GM12878 (cell line): ENCODE results near the gene COL18A1. TPM values are rescaled to one million over a fixed set of nuclear protein-coding genes. Genes with fewer than 3 reads are reported as not detected.

ENCODE experiments used
- ATAC-seq: fragments of 200-7000 bp; cut with Tn5 transposase; 3 replicates; pipeline ENCODE4 v1.9.1; 2020; ENCODE audit warnings: mild to moderate bottlenecking, moderate library complexity
- BruUV-seq: library from RNA; stranded (reverse); fragments of 400-500 nt; replicated peaks from 2 replicates; lab custom pipeline; 2021; lab: Mats Ljungman, UMichigan
- CTCF ChIA-PET: fragments of 300-600 bp; sonication (Branson Sonifier 250); formaldehyde crosslinking; extraction: SDS; loops from one replicate; lab custom pipeline; 2021; ENCODE audit warnings: inconsistent platforms; lab: Yijun Ruan, JAX
- POLR2A ChIA-PET: fragments of 350-600 bp; formaldehyde crosslinking; extraction: SDS; loops from one replicate; lab custom pipeline; 2021; ENCODE audit warnings: inconsistent platforms; lab: Charles Lee
- RAD21 ChIA-PET: fragments of 300-600 bp; sonication (Branson Sonifier 250); formaldehyde crosslinking; loops from one replicate; lab custom pipeline; 2023; ENCODE audit warnings: antibody characterized with exemption; ENCODE audit not compliant: unreplicated experiment; lab: Charles Lee
- SMC1A ChIA-PET: fragments of 300-600 bp; sonication (Branson Sonifier 250); formaldehyde crosslinking; loops from one replicate; lab custom pipeline; 2023; ENCODE audit not compliant: unreplicated experiment, uncharacterized antibody; lab: Charles Lee
- DNase-seq: peaks from one replicate; pipeline ENCODE4 v3.0.0-alpha.2; 2011; ENCODE audit warnings: low read depth, low spot score
- FAIRE-seq: peaks from 3 replicates; lab custom pipeline; 2011; peaks lifted over from hg19 to GRCh38; lab: Jason Lieb, UNC
- H2AFZ ChIP-seq: 2 replicates; pipeline ENCODE4 v1.6.0; 2011; ENCODE audit warnings: low read depth, low read length, control low read depth; ENCODE audit not compliant: control insufficient read depth
- H3K27ac ChIP-seq: 2 replicates; pipeline ENCODE4 v1.5.1; 2011; ENCODE audit warnings: control low read depth; ENCODE audit not compliant: control insufficient read depth, insufficient read depth
- H3K27me3 ChIP-seq, 2 experiments: replicated peaks in 1 of 2; 2 replicates each; pipeline versions ENCODE4 v1.6.0 to v1.6.1; 2011; ENCODE audit warnings: low read length in 1 of 2; ENCODE audit not compliant: control insufficient read depth in 2 of 2, insufficient read depth in 2 of 2
- H3K36me3 ChIP-seq, 2 experiments: 2 replicates each; pipeline ENCODE4 v1.5.1; 2011; ENCODE audit warnings: low read length in 1 of 2; ENCODE audit not compliant: control insufficient read depth in 2 of 2, insufficient read depth in 2 of 2
- H3K4me1 ChIP-seq: 2 replicates; pipeline ENCODE4 v1.6.1; 2011; ENCODE audit warnings: mild to moderate bottlenecking, low read length, moderate library complexity, mixed read lengths; ENCODE audit not compliant: control insufficient read depth, insufficient read depth
- H3K4me2 ChIP-seq: 2 replicates; pipeline ENCODE4 v1.6.0; 2011; ENCODE audit warnings: control low read depth; ENCODE audit not compliant: control insufficient read depth, insufficient read depth
- H3K4me3 ChIP-seq: fragments of 200-600 bp; sonication (generic); 2 replicates; pipeline ENCODE4 v1.5.1; 2016
- H3K79me2 ChIP-seq: 2 replicates; pipeline ENCODE4 v1.6.0; 2011; ENCODE audit warnings: low read length; ENCODE audit not compliant: control insufficient read depth, insufficient read depth
- H3K9ac ChIP-seq: 2 replicates; pipeline ENCODE4 v1.8.0; 2011; ENCODE audit warnings: low read length, control low read depth, mixed read lengths; ENCODE audit not compliant: control insufficient read depth, insufficient read depth
- H3K9me3 ChIP-seq: replicated peaks from 3 replicates; pipeline ENCODE4 v1.5.1; 2011; ENCODE audit warnings: mild to moderate bottlenecking, low read length; ENCODE audit not compliant: control insufficient read depth, insufficient read depth
- H4K20me1 ChIP-seq: 2 replicates; pipeline ENCODE4 v1.6.0; 2011; ENCODE audit not compliant: control insufficient read depth, insufficient read depth
- FOXM1 ChIP-seq: IDR thresholded peaks from 2 replicates; pipeline ENCODE4 v1.6.1; 2012; ENCODE audit warnings: low read depth, mild to moderate bottlenecking, inconsistent platforms, low read length, moderate library complexity
- HDAC6 ChIP-seq: fragments of 200-600 bp; sonication (generic); IDR thresholded peaks from one replicate; pipeline ENCODE4 v1.8.0; 2017; ENCODE audit warnings: antibody characterized with exemption; ENCODE audit not compliant: unreplicated experiment
- IRF4 ChIP-seq: IDR thresholded peaks from 2 replicates; pipeline ENCODE4 v1.6.1; 2011; ENCODE audit warnings: low read depth, low read length
- LARP7 ChIP-seq: fragments of 450-650 bp; IDR thresholded peaks from 2 replicates; pipeline ENCODE4 v1.6.1; 2017; ENCODE audit warnings: mild to moderate bottlenecking
- MYC ChIP-seq: IDR thresholded peaks from 2 replicates; pipeline ENCODE4 v1.6.1; 2011; ENCODE audit warnings: mild to moderate bottlenecking, low read length, moderate library complexity, inconsistent platforms; ENCODE audit not compliant: insufficient read depth, insufficient replicate concordance, insufficient read length, severe bottlenecking
- NFXL1 ChIP-seq: fragments of 450-650 bp; IDR thresholded peaks from 2 replicates; pipeline ENCODE4 v1.6.1; 2017; ENCODE audit warnings: antibody characterized with exemption, mild to moderate bottlenecking, borderline replicate concordance
- NR2C2 ChIP-seq: IDR thresholded peaks from 2 replicates; pipeline ENCODE4 v1.6.1; 2011; ENCODE audit warnings: borderline replicate concordance, low read depth; ENCODE audit not compliant: control insufficient read depth, insufficient read length
- PKNOX1 ChIP-seq: fragments of 450-650 bp; IDR thresholded peaks from 2 replicates; pipeline ENCODE4 v1.6.1; 2016; ENCODE audit warnings: mild to moderate bottlenecking
- RBBP5 ChIP-seq: fragments of 200-600 bp; sonication (generic); conservative IDR thresholded peaks from 2 replicates; pipeline ENCODE4 v1.6.1; 2016
- ZBTB4 ChIP-seq: fragments of 450-650 bp; formaldehyde crosslinking; IDR thresholded peaks from 2 replicates; pipeline ENCODE4 v1.4.0; 2022; ENCODE audit warnings: mild to moderate bottlenecking, moderate library complexity
- WGBS: methylation state at CpG from one replicate; pipeline ENCODE4 v1.1.6; 2016; ENCODE audit warnings: low lambda C conversion rate; ENCODE audit not compliant: insufficient replicate concordance, insufficient coverage; ENCODE audit errors: missing lambda C conversion rate; 5-methylcytosine and 5-hydroxymethylcytosine counted together
- in situ Hi-C: fragments of 300-500 bp; cut with MboI; formaldehyde crosslinking; loops from 9 replicates; pipeline ENCODE4 v1.14.3; 2018; ENCODE audit warnings: mixed read lengths
- intact Hi-C: fragments of 100-400 bp; cut with micrococcal nuclease; formaldehyde crosslinking; loops from one replicate; pipeline ENCODE4 v1.14.2; 2022; ENCODE audit not compliant: unreplicated experiment
- polyA plus RNA-seq, 11 experiments: library from polyadenylated mRNA; depleted of rRNA in 4 of 11; unstranded in 6 of 11; stranded (reverse) in 5 of 11; fragments of >200 nt; fragmentation: Nextera tagmentation in 4 of 11; fragmentation: Illumina TruSeq in 1 of 11; extraction: Ambion mirVana in 4 of 11; extraction: Trizol in 1 of 11; gene quantifications; 1 replicate in 1 of 11; 2 replicates in 10 of 11; pipeline versions ENCODE4 v1.2.1 to v1.2.3, GENCODE V29; 2011 to 2016; ENCODE audit warnings: inconsistent platforms in 2 of 11, missing spikeins in 2 of 11, low read depth in 1 of 11
- total RNA-seq, 4 experiments: library from RNA; depleted of rRNA in 3 of 4; stranded (reverse); fragments of >200 nt in 3 of 4; fragmentation: Illumina TruSeq in 1 of 4; extraction: Trizol in 1 of 4; gene quantifications; 2 replicates each; pipeline versions ENCODE4 v1.2.1 to v1.2.3, GENCODE V29; 2013 to 2021
- TF ChIP-seq, protein P1 (sequence below): IDR thresholded peaks from 2 replicates; pipeline ENCODE4 v1.6.1; 2012; ENCODE audit warnings: low read depth, low read length, improper control_type of control experiment
- TF ChIP-seq, protein P2 (sequence below): IDR thresholded peaks from 2 replicates; pipeline ENCODE4 v1.6.1; 2012; ENCODE audit warnings: improper control_type of control experiment, low read depth, low read length; ENCODE audit not compliant: insufficient replicate concordance

COL18A1 gene
- total and polyA plus RNA-seq, 10 of the 15 experiments (the other 5 are each of a cell fraction or from before 2014, with no cell fraction given) = under 0.01 to 0.49 (median 0.09) TPM; not detected in 3

- in situ Hi-C loops = no loop called here
- no peak overlapping the region for H3K4me2 ChIP-seq
- WGBS = 16% methylated on average over 9 of the region's 15 CpGs
- H3K36me3 ChIP-seq = no peaks in the 10 kb centered on the region
- DNase-seq (no peak), ATAC-seq (no peak), FAIRE-seq (no peak)
- CTCF ChIA-PET = no interaction called here
- RAD21 ChIA-PET = interaction anchor here (0.8 kb wide), 1 partner anchor 23 kb away, joined by 4 read pairs; no protein-coding TSS in a partner anchor
- intact Hi-C loops = no loop called here
- no peaks in the 10 kb centered on the region for H3K4me1 ChIP-seq
- no peak overlapping the region for H3K9ac ChIP-seq
- H3K4me3 ChIP-seq = no peak overlapping the region
- POLR2A ChIA-PET = no interaction called here
- H4K20me1 ChIP-seq = no peaks in the 10 kb centered on the region
- no peaks in the 10 kb centered on the region for H3K79me2 ChIP-seq
- no peaks in the 10 kb centered on the region; the same call in 2 of the 3 replicates for H3K9me3 ChIP-seq
- SMC1A ChIA-PET = no interaction called here
- no TSS peak for BruUV-seq
- H3K27ac ChIP-seq = no peak overlapping the region
- peaks cover 0 to 3% of the 10 kb centered on the region in 2 experiments; a peak in 1 of 4 replicates for H3K27me3 ChIP-seq
- H2AFZ ChIP-seq = no peak overlapping the region
- TF ChIP-seq RBBP5 = no peak
- TF ChIP-seq NR2C2 = no peak
- no peak for TF ChIP-seq PKNOX1
- TF ChIP-seq LARP7 = no peak
- TF ChIP-seq ZBTB4 = no peak
- TF ChIP-seq HDAC6 = no peak
- TF ChIP-seq NFXL1 = no peak
- TF ChIP-seq IRF4 = no peak
- TF ChIP-seq, protein P1, sequence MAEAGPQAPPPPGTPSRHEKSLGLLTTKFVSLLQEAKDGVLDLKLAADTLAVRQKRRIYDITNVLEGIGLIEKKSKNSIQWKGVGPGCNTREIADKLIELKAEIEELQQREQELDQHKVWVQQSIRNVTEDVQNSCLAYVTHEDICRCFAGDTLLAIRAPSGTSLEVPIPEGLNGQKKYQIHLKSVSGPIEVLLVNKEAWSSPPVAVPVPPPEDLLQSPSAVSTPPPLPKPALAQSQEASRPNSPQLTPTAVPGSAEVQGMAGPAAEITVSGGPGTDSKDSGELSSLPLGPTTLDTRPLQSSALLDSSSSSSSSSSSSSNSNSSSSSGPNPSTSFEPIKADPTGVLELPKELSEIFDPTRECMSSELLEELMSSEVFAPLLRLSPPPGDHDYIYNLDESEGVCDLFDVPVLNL = no peak
- TF ChIP-seq, protein P2, sequence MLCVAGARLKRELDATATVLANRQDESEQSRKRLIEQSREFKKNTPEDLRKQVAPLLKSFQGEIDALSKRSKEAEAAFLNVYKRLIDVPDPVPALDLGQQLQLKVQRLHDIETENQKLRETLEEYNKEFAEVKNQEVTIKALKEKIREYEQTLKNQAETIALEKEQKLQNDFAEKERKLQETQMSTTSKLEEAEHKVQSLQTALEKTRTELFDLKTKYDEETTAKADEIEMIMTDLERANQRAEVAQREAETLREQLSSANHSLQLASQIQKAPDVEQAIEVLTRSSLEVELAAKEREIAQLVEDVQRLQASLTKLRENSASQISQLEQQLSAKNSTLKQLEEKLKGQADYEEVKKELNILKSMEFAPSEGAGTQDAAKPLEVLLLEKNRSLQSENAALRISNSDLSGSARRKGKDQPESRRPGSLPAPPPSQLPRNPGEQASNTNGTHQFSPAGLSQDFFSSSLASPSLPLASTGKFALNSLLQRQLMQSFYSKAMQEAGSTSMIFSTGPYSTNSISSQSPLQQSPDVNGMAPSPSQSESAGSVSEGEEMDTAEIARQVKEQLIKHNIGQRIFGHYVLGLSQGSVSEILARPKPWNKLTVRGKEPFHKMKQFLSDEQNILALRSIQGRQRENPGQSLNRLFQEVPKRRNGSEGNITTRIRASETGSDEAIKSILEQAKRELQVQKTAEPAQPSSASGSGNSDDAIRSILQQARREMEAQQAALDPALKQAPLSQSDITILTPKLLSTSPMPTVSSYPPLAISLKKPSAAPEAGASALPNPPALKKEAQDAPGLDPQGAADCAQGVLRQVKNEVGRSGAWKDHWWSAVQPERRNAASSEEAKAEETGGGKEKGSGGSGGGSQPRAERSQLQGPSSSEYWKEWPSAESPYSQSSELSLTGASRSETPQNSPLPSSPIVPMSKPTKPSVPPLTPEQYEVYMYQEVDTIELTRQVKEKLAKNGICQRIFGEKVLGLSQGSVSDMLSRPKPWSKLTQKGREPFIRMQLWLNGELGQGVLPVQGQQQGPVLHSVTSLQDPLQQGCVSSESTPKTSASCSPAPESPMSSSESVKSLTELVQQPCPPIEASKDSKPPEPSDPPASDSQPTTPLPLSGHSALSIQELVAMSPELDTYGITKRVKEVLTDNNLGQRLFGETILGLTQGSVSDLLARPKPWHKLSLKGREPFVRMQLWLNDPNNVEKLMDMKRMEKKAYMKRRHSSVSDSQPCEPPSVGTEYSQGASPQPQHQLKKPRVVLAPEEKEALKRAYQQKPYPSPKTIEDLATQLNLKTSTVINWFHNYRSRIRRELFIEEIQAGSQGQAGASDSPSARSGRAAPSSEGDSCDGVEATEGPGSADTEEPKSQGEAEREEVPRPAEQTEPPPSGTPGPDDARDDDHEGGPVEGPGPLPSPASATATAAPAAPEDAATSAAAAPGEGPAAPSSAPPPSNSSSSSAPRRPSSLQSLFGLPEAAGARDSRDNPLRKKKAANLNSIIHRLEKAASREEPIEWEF = no peak
- TF ChIP-seq FOXM1 = no peak
- no peak for TF ChIP-seq MYC
Observed at GRCh38 chr21:45373991-45374816, 30.8 kb upstream of the COL18A1 start.
